ENCODE measurements around the gene TBC1D10A. TPM values are rescaled to one million over a fixed set of nuclear protein-coding genes. Genes with fewer than 3 reads are reported as not detected.

TBC1D10A gene
- polyA plus RNA-seq, 1 donor (not counting 4 experiments of a cell fraction or from before 2014, with no cell fraction given) = 17.8 TPM

DNA sequence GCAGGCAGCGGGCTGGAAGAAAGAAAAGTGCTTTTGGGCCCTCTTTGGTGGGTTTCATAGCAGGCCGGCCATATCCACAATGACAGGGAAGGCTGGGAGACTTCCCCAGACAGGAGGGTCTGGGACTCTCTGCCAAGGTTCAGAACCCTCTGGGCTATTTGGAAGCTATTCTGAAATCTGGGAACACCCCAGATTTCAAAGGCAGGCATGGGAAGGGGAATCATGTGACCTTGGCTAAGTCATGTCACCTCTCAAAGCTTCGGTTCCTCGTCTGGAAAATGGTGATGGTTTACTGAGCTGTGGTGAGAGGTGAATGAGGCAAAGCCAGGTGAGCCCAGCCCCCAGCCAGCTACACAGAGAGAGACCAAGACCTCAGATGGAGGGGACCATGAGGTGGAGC lies 42.1 kb downstream of the TBC1D10A start:
- no peaks in the 10 kb centered on the region for H3K27me3 ChIP-seq (ENCODE audit: control insufficient read depth, extremely low read depth, insufficient read depth, low read length)
- no peak overlapping the region for H3K4me3 ChIP-seq (ENCODE audit: control insufficient read depth in 2 of 3, extremely low read depth in 1 of 3, insufficient read depth in 2 of 3, low read depth in 1 of 3, low read length in 3 of 3)
- no peak overlapping the region for H3K27ac ChIP-seq (ENCODE audit: control insufficient read depth, insufficient read depth, low read length)
- H3K9me3 ChIP-seq (ENCODE audit: control insufficient read depth, low read depth, low read length) = no peaks in the 10 kb centered on the region
- no peak overlapping the region for H2AFZ ChIP-seq (ENCODE audit: control insufficient read depth, low read length)
- H3K9ac ChIP-seq (ENCODE audit: control insufficient read depth, extremely low read depth, insufficient read depth, low read length) = no peak overlapping the region
- dilution Hi-C loops (cut with MboI; ENCODE audit: extremely low pct_ligation_motif_present, low sequenced_read_pairs) = no loop called here
- peaks cover 0 to 7% of the 10 kb centered on the region in 2 experiments for H3K36me3 ChIP-seq (ENCODE audit: control insufficient read depth in 2 of 2, extremely low read depth in 1 of 2, insufficient read depth in 2 of 2, low read length in 2 of 2)
- DNase-seq (ENCODE audit: low read depth, low spot score) = no peak
- H4K20me1 ChIP-seq (ENCODE audit: control insufficient read depth, extremely low read depth, insufficient read depth, low read length) = no peaks in the 10 kb centered on the region
- peaks cover 5% of the 10 kb centered on the region for H3K4me1 ChIP-seq (ENCODE audit: control insufficient read depth, extremely low read depth, insufficient read depth, low read length)
- H3K4me2 ChIP-seq (ENCODE audit: control insufficient read depth, extremely low read depth, insufficient read depth, low read depth, low read length) = no peak overlapping the region
- FAIRE-seq = no peak
- no peaks in the 10 kb centered on the region for H3K79me2 ChIP-seq (ENCODE audit: control insufficient read depth, insufficient read depth, low read length)
- no peaks in the 10 kb centered on the region for H3K9me1 ChIP-seq (ENCODE audit: control insufficient read depth, extremely low read depth, insufficient read depth, low read length)
- TF ChIP-seq EZH2 (IDR thresholded peaks at IDR 0.05; ENCODE audit: low read length) (no peak), CTCF (optimal IDR thresholded peaks at IDR 0.05 in 1 of 3, IDR thresholded peaks at IDR 0.05 in 1 of 3, conservative IDR thresholded peaks at IDR 0.05 in 1 of 3; ENCODE audit: extremely low read depth in 1 of 3, insufficient read depth in 2 of 3, low read length in 3 of 3) (no peak)

GRCh38 chr22:30284172-30284571 lies 42.6 kb downstream of the TBC1D10A start:
- no peak overlapping the region for H3K4me2 ChIP-seq (ENCODE audit: control insufficient read depth, extremely low read depth, insufficient read depth, low read depth, low read length)
- FAIRE-seq (no peak), DNase-seq (ENCODE audit: low read depth, low spot score) (no peak)
- H2AFZ ChIP-seq (ENCODE audit: control insufficient read depth, low read length) = no peak overlapping the region
- H3K9me1 ChIP-seq (ENCODE audit: control insufficient read depth, extremely low read depth, insufficient read depth, low read length) = no peaks in the 10 kb centered on the region
- H3K27ac ChIP-seq (ENCODE audit: control insufficient read depth, insufficient read depth, low read length) = no peak overlapping the region
- dilution Hi-C loops (cut with MboI; ENCODE audit: extremely low pct_ligation_motif_present, low sequenced_read_pairs) = no loop called here
- H3K4me3 ChIP-seq (ENCODE audit: control insufficient read depth in 2 of 3, extremely low read depth in 1 of 3, insufficient read depth in 2 of 3, low read depth in 1 of 3, low read length in 3 of 3) = no peak overlapping the region
- peaks cover 0 to 7% of the 10 kb centered on the region in 2 experiments for H3K36me3 ChIP-seq (ENCODE audit: control insufficient read depth in 2 of 2, extremely low read depth in 1 of 2, insufficient read depth in 2 of 2, low read length in 2 of 2)
- H3K9ac ChIP-seq (ENCODE audit: control insufficient read depth, extremely low read depth, insufficient read depth, low read length) = no peak overlapping the region
- no peaks in the 10 kb centered on the region for H3K79me2 ChIP-seq (ENCODE audit: control insufficient read depth, insufficient read depth, low read length)
- H3K4me1 ChIP-seq (ENCODE audit: control insufficient read depth, extremely low read depth, insufficient read depth, low read length) = peaks cover 5% of the 10 kb centered on the region
- no peaks in the 10 kb centered on the region for H4K20me1 ChIP-seq (ENCODE audit: control insufficient read depth, extremely low read depth, insufficient read depth, low read length)
- H3K27me3 ChIP-seq (ENCODE audit: control insufficient read depth, extremely low read depth, insufficient read depth, low read length) = no peaks in the 10 kb centered on the region
- H3K9me3 ChIP-seq (ENCODE audit: control insufficient read depth, low read depth, low read length) = no peaks in the 10 kb centered on the region
- no peak for TF ChIP-seq EZH2 (IDR thresholded peaks at IDR 0.05; ENCODE audit: low read length)
- TF ChIP-seq CTCF (optimal IDR thresholded peaks at IDR 0.05 in 1 of 3, IDR thresholded peaks at IDR 0.05 in 1 of 3, conservative IDR thresholded peaks at IDR 0.05 in 1 of 3; ENCODE audit: extremely low read depth in 1 of 3, insufficient read depth in 2 of 3, low read length in 3 of 3) = no peak

All from keratinocyte (primary cell).